Ishikawa (cell line): ENCODE measurements around the gene PDLIM1.

Source experiments
- CEBPB ChIP-seq: IDR thresholded peaks from 2 replicates; pipeline ENCODE4 v1.6.1; 2012
- CREB1 ChIP-seq: IDR thresholded peaks from 2 replicates; pipeline ENCODE4 v1.6.1; 2012; ENCODE audit warnings: low read depth
- EGR1 ChIP-seq: IDR thresholded peaks from 2 replicates; pipeline ENCODE4 v1.6.1; 2012
- EP300 ChIP-seq: IDR thresholded peaks from 2 replicates; pipeline ENCODE4 v1.6.1; 2012; ENCODE audit warnings: borderline replicate concordance
- FOXM1 ChIP-seq: IDR thresholded peaks from 2 replicates; pipeline ENCODE4 v1.6.1; 2012; ENCODE audit warnings: low read depth, borderline replicate concordance
- MAX ChIP-seq: IDR thresholded peaks from 2 replicates; pipeline ENCODE4 v1.6.1; 2012
- NFIC ChIP-seq: IDR thresholded peaks from 2 replicates; pipeline ENCODE4 v1.6.1; 2012
- RAD21 ChIP-seq: IDR thresholded peaks from 2 replicates; pipeline ENCODE4 v1.6.1; 2012; ENCODE audit warnings: low read depth
- REST ChIP-seq: IDR thresholded peaks from 2 replicates; pipeline ENCODE4 v1.6.1; 2012; ENCODE audit warnings: low read depth, mild to moderate bottlenecking
- TAF1 ChIP-seq: IDR thresholded peaks from 2 replicates; pipeline ENCODE4 v1.6.1; 2012; ENCODE audit warnings: low read depth, mild to moderate bottlenecking
- TCF12 ChIP-seq: IDR thresholded peaks from 2 replicates; pipeline ENCODE4 v1.6.1; 2012; ENCODE audit warnings: low read depth
- TEAD4 ChIP-seq: IDR thresholded peaks from 2 replicates; pipeline ENCODE4 v1.6.1; 2012
- USF1 ChIP-seq: IDR thresholded peaks from 2 replicates; pipeline ENCODE4 v1.6.1; 2012
- YY1 ChIP-seq: IDR thresholded peaks from 2 replicates; pipeline ENCODE4 v1.6.1; 2012; ENCODE audit warnings: low read depth
- ZBTB7A ChIP-seq: IDR thresholded peaks from 2 replicates; pipeline ENCODE4 v1.6.1; 2012; ENCODE audit warnings: low read depth

Gene PDLIM1

GRCh38 chr10:95214369-95214768, 76.4 kb downstream of the PDLIM1 start:
- TF ChIP-seq ZBTB7A (no peak), REST (no peak), MAX (no peak), EP300 (no peak), YY1 (no peak), TCF12 (no peak), CREB1 (no peak), TAF1 (no peak), FOXM1 (no peak), CEBPB (no peak)

GRCh38 chr10:95211606-95212279, 79.1 kb downstream of the PDLIM1 start:
- TF ChIP-seq TCF12, result no peak
- TF ChIP-seq EP300, result no peak
- no peak for TF ChIP-seq CREB1
- no peak for TF ChIP-seq CEBPB
- TF ChIP-seq RAD21, result no peak
- no peak for TF ChIP-seq TAF1
- TF ChIP-seq USF1, result no peak
- no peak for TF ChIP-seq MAX
- TF ChIP-seq YY1, result no peak
- no peak for TF ChIP-seq EGR1

- TF ChIP-seq CEBPB, result no peak
- TF ChIP-seq REST, result no peak
- TF ChIP-seq FOXM1, result no peak
- no peak for TF ChIP-seq NFIC
- no peak for TF ChIP-seq EP300
- TF ChIP-seq YY1, result no peak
- no peak for TF ChIP-seq TCF12
- TF ChIP-seq ZBTB7A, result no peak
- no peak for TF ChIP-seq CREB1
- TF ChIP-seq MAX, result no peak
- no peak for TF ChIP-seq TEAD4
- no peak for TF ChIP-seq RAD21
- no peak for TF ChIP-seq TAF1
These were observed 81.2 kb downstream of the PDLIM1 start for GRCh38 chr10:95209509-95210127.

- TF ChIP-seq MAX (no peak), NFIC (no peak), TAF1 (no peak), TCF12 (no peak), YY1 (no peak), RAD21 (peak; percentile 39; the same call in 1 of the 2 replicates)
These were observed 82.0 kb downstream of the PDLIM1 start for GRCh38 chr10:95208702-95209391.

GRCh38 chr10:95201736-95202135, 89.1 kb downstream of the PDLIM1 start:
- peak; percentile 55 for TF ChIP-seq RAD21
- TF ChIP-seq NFIC, result no peak

GRCh38 chr10:95196046-95196445, 94.8 kb downstream of the PDLIM1 start:
- TF ChIP-seq REST, result no peak
- no peak for TF ChIP-seq EGR1
- TF ChIP-seq TCF12, result no peak
- no peak for TF ChIP-seq CREB1
